DMS114 treated with DMSO at 0.1 percent for 48 hours (cell line): ENCODE measurements around the gene RIPK4.

ENCODE experiments used
- DNase-seq: peaks from one replicate; lab custom pipeline; 2025; ENCODE audit not compliant: unreplicated experiment; lab: John Stamatoyannopoulos, UW

Gene RIPK4

DNA sequence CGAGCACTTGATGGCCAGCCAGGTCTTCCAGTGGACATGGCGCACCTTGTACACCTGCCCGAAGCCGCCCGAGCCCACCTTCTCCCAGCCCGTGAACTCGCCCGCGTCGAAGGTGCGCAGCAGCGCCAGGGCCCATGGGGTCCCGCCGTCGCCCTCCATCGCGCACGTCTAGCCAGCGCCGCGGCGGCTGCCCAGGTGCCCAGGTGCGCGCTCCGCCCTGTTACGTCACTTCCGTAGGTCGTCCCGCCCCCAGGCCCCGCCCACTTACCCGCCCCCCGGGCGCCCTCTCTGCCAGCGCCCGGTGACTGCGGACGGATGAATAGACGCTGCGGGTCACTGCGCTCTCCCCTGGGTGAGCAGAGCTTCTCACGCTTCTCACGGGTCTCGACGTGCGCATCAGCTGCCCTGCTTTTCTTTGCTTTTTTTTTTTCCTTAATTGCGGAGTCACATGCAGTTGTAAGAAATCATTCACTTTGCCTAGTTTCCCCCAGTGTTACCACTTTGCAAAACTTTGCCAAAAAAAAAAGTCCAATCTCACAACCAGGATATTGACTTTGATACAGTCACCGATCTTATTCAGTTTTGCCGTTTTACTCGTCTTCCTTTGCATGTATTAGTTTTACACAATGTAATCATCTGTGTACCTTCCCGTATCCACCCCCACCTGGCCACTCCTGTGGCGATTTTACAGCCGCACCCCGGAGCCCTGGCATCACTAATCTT lies at the start of gene RIPK4:
RIPK4 (minus strand) TSS at position 170 of the 723 bp plus-strand sequence; CDS start at position 159, 11 bp downstream.
- no peak for DNase-seq

DNA sequence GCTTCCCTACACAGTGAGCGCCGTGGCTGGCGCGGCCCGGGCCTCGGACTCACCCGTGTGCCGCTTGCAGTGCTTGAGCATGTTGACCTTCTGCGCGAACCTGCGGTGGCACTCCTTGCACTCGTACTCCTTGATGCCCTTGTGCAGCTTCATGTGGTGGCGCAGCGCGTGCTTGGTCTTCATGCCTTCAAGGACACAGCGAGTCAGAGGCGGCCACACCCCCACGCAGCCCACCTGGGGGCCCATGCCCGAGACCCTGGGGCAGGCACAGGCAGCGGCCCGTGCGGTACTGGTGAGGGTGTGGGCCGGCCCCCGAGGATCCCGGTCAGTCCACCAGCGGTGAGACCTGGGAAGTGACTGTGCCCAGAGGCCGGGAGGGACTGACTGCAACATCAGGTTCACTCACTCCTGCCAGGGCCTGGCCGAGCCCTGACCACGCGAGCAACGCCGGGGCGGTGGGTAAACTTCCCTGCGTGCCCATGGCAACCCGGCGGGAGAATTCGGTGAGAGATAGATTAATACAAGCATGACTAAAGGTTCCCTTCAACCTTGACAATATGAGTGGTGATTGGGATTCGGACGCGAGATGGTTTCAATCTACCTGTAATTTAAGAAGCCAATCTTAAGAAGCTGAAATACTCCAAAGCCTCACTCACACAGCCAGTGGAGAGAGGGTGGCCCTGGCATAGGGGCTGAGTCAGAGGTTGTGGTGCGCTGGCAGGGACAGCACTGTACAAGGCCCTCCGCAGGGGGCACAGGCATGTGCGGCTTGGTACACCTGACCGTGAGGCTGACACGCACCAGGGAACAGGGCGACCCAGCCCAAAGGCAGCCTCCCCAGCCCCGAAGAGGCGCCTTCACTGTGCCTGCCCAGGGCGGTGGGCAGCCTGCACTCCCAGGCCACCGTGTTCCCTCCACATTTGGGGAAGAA lies 49.1 kb upstream of the RIPK4 start:
- no peak for DNase-seq

DNA sequence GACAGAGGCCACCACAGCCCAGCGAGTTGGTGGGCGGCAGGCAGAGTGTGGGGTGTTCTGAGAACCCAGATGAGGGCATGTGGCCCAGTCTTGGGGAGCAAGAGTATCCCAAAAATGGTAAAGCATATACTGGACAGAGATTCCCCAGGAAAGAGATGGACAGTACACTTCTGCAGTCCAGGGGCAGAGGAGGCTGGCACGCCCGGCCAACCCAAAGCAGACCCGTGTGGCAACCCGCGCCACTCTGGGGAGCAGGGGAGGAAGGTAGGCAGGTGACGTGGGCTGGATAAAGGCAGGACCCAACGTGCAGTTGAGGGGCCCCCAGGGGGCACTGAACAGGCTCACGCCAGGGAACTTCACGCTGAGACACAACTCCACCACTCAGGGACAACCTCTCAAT lies 46.4 kb upstream of the RIPK4 start:
- no peak for DNase-seq

DNA sequence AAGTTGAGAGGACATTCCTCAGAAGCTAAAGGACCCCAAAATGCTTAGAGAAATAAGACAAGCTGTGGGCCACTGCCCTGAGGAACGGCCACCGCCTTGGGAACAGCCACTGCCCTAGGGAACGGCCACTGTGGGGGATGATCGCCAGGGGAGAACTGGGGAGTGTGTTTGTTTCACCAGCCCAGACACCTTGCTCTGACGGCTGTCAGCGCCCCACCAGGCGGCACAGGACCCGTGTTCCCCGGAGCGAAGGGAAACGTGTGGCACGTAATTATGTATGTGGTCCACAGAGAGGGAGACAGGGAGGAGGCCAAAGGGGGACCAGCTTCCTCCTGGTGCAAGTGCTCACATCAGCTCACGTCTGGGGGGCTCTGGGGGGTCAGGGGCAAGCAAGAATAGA lies 45.8 kb upstream of the RIPK4 start:
- no peak for DNase-seq

DNA sequence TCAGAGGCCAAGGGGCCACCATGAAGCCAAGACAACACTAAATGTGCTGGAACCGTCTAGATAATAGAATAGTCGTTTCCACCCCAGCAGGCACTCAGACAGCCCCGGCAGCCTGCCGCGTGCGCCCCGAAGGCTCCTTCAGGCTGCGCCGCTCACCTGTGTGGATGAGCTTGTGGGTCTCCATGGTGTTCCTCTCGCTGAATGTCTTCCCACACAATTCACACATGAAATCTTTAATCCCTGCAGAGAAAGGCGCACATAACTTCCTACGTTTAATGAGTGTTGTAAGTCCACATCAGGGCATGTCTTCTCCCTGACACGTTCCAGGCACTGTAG lies 43.7 kb upstream of the RIPK4 start:
- no peak for DNase-seq

DNA sequence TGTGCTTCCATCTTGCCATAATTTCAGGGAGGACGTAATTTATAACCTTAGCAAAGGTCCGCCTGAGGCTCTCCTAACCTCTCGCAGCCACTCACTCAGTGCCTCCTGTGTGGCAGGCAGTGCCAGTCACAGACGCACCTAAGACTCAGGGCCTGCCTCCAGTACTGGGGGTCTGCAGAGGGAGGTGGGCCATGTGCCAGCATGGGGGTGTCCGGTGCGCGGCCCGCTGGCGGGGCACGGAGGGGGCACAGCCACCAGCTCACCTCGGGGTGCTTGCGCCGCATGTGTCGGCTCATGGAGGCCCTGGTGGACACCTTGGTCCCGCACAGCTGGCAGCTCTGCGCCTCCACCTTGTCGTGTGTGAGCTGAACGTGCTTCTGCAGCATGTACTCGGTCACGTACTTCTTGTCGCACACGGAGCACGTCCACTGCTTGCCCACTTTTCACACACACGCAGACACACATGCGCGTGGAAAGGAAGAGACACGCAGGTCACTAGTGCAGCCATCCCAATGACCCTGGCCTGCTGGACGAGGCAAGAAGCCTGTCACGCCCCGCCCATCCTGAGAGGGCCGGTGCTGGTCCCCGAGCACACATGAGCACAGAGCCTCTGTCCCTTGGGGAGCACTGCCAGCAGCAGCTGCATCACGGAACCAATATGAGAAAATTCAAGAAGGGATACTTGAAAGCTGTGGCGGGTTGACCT lies 43.2 kb upstream of the RIPK4 start:
- no peak for DNase-seq

DNA sequence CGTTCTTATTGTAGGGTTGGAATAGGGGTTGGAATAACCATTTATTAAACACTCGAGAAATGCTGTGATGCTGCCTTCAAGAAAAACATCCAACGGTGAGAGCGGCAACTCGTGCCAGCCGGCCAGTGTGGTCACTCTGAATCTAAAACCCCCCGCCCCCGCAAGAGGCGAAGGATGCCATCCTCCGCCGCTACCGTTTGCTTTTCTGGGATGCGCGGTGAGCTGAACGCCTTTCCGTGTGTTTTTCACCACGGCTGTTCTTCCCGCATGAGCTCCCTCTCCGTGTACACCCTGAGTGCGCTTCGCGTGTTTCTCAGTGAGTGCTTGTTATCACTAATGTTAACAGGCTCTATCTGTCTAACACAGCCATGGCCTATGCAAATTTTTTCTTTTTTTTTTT lies 42.0 kb upstream of the RIPK4 start:
- DNase-seq = no peak

DNA sequence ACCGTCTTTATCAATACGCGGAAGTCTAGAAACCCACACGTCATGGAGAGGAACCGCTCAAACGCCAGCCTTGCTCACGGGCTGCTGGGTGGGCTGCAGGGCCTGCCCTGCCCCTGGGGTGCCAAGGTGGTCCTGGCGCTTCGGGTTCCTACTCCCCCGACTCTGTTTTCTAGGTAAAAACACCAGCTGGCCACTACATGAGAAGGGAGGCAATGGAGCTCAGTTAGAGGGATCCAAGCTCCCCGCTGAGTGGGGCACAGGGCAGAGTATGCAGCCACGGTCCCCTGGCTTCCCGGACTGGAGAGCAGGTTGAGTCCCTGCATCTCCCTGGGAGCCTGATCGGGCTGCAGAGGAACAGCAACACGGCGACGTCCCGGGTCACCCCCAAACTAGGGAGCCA lies 41.2 kb upstream of the RIPK4 start:
- no peak for DNase-seq

DNA sequence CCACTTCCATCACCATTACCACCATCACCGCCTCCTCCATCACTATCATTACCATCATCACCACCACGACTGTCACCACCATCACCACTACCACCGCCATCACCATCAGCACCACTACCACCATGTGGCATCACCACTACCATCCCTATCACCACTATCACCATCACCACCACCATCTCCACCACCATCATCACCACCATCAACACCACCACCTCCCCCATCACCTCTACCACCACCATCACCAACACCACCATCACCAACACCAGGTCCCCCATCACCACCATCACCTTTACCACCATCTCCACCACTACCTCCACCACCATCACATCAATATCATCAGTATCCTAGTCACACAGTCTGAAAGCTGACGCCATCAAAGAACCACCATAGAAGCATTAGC lies 39.9 kb upstream of the RIPK4 start:
- no peak for DNase-seq

DNA sequence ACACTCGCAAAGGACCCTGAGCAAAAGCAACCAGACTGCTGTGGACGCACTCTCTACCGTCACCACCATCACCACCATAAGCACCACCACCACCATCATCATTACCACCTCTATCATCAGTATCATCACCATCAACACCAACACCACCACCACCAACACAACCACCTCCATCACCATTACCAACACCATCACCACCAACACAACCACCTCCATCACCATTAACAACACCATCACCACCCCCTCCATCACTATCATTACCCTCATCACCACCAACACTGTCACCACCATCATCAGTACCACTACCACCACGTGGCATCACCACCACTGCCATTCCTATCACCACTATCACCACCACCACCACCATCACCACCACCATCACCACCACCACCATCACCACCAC lies 38.8 kb upstream of the RIPK4 start:
- DNase-seq = no peak

DNA sequence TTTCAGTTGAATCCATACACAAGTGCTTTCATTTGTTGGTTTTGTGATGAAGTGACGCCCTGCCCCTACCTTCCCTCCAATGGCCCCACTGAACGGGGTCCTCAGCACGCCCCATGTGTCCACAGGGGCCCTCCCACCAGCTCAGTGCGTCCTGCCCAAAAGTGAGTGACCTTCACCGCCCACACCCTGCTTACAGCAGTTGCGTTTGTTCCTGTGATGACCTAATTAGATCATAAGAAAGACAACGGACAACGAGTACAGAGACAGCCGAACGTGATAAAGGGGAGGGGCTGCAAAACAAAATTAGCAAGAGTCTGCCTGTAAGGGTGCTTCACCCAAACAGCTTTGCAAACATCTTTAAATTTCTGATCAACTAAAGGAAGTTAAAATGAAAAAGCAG lies 38.2 kb upstream of the RIPK4 start:
- DNase-seq = no peak

DNA sequence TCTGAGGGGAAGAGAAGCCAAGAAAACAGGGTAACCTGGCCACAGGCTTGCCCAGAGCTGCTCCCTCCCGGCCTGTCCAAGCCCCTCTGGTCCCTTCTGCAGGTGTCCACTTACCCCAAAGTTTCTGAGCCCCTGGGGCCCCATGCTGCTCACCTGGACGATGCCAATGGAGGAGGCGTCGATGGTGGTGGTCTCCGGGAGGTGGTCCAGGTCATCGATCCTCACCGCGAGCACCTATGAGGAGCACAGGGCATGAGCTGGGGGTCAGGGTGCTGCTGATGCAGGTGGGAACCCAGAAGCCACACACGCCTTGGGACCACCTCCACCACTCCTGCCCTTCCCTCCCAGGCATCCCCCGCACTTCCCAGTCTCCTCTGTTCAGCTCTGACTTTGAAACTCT lies 37.5 kb upstream of the RIPK4 start:
- DNase-seq = no peak

DNA sequence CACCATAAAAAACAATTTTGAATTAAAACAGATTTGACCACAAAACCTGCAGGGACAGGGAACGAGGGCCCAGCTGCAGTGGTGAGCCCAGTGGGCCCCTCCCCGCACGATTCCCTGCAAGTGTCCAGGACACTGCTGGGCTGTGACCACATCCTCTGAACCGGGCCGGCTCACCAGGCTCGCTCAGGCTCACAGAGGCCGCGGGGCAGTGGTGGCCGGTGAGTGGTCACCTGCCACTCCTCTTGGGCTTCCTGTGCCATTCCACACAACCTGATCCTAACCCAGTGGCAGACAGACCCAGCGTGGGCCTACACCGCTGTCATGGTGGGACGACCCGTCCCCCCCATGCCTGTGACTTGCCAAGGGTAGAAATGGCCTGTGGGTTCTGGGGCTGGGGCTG lies 36.5 kb upstream of the RIPK4 start:
- no peak for DNase-seq

DNA sequence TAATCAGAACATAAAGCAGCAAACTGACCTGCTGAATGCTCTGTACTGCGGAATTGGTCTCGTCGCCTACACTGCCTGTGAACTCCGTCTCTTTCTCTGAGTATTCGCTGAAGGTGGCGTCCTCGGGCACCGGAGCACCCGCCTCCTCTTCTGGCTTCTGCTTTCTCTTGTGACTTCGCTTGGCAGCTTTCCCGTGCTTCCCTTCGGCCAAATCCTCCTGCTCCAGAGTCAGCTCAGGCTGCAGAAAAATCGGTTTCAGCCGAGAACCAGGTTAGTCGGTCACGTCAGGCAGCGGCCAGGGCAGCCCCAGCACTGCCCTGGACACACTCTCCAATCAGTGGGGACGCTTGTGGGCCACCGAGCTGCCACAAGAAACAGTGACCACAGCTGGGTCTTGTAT lies 35.8 kb upstream of the RIPK4 start:
- DNase-seq = no peak

DNA sequence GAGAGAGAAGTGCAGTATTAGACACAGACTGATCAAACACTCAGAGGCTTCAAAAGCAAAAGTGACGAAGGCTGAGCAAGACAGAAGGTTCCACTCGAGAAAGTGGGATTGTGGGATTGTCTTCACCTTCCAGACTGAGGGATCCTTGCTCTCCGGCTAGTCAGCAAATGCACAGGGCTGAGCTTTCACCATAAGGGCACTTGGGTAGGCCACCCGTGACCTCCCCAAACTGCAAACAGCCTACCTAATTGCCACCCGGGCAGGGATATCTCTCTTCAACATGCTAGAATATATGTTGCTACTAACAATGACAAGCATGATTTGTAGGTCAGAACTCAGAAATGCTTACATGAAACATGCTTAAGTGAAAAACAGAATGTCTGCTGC lies 35.3 kb upstream of the RIPK4 start:
- DNase-seq = no peak

DNA sequence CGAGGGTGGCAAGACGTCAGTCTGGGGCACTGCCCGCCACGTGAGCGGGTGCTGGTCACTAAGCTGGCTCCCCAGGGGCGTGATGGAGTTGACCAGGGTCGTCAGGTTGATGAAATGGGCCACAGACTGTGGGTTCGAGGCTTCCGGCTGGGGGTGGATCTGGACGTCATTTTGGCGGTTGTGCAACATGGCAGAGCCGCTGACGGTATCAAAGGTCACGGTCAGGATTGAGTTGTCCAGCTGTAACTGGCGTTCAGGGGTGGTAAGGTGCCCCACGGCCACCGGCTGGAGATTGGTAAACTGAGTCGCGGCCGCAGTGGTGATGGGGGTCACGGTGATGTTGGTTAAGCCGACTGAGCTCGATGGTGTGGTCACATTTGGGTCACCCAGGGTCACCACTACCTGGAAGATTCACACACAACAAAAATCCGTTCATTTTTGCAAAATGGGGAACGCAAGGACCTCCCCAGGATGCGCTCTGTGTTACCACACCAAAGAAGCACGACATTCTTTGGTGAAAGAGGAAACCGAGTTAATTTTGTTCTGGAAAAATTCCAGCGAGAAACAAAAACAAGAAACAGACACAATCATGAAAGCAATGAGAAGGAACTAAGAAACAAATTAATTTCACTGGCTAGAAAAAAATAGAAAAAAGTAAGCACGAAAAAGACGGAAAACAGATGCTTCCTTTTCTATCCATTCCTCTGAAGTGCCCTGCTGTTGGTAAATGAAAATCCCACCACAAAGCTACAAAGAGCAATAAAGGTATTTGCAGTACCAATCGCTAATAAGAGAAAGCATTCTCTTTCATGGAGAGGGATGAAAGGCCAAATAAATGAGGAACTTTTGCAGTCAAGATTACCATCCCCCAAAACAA lies 34.7 kb upstream of the RIPK4 start:
- no peak for DNase-seq

DNA sequence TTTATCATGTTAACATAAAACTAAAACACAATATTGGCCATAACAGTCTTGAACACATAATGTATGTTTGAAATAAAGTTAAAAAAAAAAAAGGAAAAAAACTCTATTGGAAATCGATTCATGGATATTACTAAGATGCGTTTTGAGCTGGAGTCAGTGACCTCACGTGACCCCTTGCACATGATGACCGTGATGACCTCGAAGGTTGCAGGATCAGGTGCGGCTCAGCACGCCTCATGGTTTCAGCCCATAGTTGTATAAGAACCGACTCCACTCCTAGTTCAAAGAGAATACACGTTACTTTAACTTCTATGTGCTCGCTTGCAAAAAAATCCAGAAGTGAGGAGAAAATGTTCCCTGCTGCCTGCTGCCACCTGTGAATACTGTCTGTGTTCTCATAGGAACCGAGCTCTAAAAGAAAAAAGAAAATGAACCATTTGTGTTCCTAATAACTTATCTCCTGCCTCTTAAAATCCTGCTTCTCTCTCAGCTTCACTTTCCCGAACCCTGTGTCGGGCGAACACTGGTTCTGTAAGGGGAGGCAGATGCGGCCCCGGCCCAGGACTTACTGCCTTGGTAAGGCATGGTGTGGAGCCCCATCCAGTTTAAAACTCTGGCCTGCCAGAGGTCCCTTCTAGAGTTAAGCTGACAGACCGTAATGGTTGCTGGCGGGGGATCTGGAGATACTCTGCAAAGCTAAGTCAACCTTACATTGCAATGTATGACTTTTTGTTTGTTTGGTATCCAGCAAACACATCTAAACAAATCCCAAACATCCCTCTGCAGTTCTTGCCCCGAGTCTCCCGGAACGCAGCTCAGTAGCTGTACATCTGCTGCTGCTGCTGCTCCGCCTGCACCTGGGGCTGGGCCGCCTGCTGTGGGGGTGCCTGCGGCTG lies 33.8 kb upstream of the RIPK4 start:
- no peak for DNase-seq

DNA sequence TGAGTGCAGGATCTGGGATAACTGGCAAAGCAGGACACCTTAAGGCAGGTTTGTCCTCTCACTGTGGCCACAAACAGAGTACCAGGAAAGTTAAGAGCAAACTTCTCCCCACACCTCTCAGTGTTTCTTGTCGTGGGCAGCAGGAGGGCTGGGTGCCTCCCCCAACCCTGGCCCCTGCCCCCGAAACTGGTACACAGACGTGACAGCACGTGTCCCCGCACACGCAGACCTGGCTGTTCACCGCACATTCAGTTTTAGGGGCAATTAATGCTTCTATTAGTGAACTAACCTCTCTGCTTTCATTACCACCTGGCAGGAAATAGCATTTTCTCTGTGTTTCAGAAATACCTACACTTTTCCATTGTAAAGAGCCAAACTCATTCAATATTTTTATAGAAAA lies 32.9 kb upstream of the RIPK4 start:
- no peak for DNase-seq

DNA sequence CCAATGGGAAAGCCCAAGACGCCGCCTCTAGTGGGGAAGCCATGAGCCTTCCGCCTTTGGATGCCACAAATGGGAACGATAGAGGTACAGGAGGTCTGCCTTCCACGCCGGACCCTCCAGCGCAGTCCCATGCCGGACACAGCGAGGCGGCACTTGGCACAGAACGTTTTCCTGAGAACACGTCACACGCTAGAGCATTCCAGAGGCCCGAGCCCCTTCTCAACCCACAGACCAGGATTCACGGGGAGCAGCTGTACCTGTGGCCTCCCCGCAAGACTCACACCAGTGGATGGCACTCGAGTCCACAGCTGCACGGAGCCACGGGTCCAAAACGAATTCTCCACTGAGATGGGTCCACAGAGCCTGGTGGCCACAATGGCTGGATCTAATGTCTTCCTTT lies 31.5 kb upstream of the RIPK4 start:
- DNase-seq = no peak

DNA sequence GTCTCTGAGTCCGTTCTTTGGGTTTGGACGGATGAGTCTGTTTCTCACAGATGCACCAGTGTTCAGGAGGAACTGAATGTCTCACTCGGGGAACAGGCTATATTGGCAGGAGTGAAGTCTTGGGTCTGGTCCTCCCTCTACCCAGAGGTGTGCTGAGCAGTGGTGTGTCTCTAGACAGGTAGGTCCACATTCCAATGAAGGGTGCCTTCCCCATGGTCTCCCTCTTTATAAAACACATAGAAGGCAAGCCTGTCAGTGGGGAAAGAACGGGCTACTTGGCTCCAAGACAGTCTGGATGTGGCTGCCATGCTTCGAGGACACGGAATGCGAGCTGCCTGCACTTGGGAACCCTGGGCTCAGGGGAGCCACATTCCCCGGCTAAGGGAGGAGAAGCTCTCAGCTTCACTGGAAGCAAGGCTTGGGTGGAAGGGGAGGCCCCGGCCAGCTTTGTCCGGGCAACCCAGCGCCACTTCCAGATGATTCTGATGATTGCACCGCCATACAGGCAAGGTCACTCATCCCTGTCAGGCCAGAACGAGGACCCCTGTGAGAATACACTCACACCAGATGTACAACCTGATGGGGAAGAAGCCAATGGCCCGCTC lies 29.7 kb upstream of the RIPK4 start:
- DNase-seq = no peak
